IPS-NIHi11 (cell line): ENCODE data around the gene HNRNPLL.

ENCODE experiments used
- DNase-seq: peaks from one replicate; pipeline ENCODE4 v3.0.0; 2012; ENCODE audit warnings: mixed read lengths, low spot score

HNRNPLL gene

GRCh38 chr2:38592951-38593350 is 9.8 kb downstream of the HNRNPLL start:
- DNase-seq = no peak

GRCh38 chr2:38591152-38591551 is 11.6 kb downstream of the HNRNPLL start:
- no peak for DNase-seq

- DNase-seq = no peak
Observed at GRCh38 chr2:38590053-38590452, 12.7 kb downstream of the HNRNPLL start.

GRCh38 chr2:38586931-38587330 is 15.8 kb downstream of the HNRNPLL start:
- DNase-seq = no peak

GRCh38 chr2:38584881-38585280 is 17.8 kb downstream of the HNRNPLL start:
- DNase-seq = no peak

GRCh38 chr2:38583994-38584393 is 18.7 kb downstream of the HNRNPLL start:
- no peak for DNase-seq

GRCh38 chr2:38583524-38583923 is 19.2 kb downstream of the HNRNPLL start:
- DNase-seq = no peak

GRCh38 chr2:38581193-38582147 is 21.3 kb downstream of the HNRNPLL start:
- peak; percentile 53 for DNase-seq

GRCh38 chr2:38580115-38580636 is 22.6 kb downstream of the HNRNPLL start:
- no peak for DNase-seq

- DNase-seq = no peak
Observed at GRCh38 chr2:38578832-38579231, 23.9 kb downstream of the HNRNPLL start.

- DNase-seq = no peak
Observed at GRCh38 chr2:38574278-38574677, 28.4 kb downstream of the HNRNPLL start.

- no peak for DNase-seq
Observed at GRCh38 chr2:38572167-38572566, 30.6 kb downstream of the HNRNPLL start.

GRCh38 chr2:38571193-38571592 is 31.5 kb downstream of the HNRNPLL start:
- DNase-seq = no peak

- no peak for DNase-seq
Observed at GRCh38 chr2:38568724-38569436, 33.8 kb downstream of the HNRNPLL start.

GRCh38 chr2:38565333-38565732 is 37.4 kb downstream of the HNRNPLL start:
- no peak for DNase-seq

- DNase-seq = no peak
Observed at GRCh38 chr2:38561691-38562090, 41.0 kb downstream of the HNRNPLL start.

- DNase-seq = no peak
Observed at GRCh38 chr2:38560092-38560491, 42.6 kb downstream of the HNRNPLL start.

GRCh38 chr2:38557981-38558380 is 44.7 kb downstream of the HNRNPLL start:
- no peak for DNase-seq

GRCh38 chr2:38557217-38557616 is 45.5 kb downstream of the HNRNPLL start:
- DNase-seq = no peak

- DNase-seq = no peak
Observed at GRCh38 chr2:38556006-38556801, 46.5 kb downstream of the HNRNPLL start.

- DNase-seq = no peak
Observed at GRCh38 chr2:38554973-38555595, 47.6 kb downstream of the HNRNPLL start.

GRCh38 chr2:38553554-38553953 is 49.2 kb downstream of the HNRNPLL start:
- DNase-seq = no peak
